OCI-LY3 (cell line): ENCODE results near the gene S1PR3.

Source experiments
- H2AFZ ChIP-seq: fragments of 200-600, 300-600 bp; shearing (Covaris generic); 2 replicates; pipeline ENCODE4 v1.6.0; 2014; ENCODE audit warnings: antibody characterized with exemption, low read depth, low read length
- H3K27ac ChIP-seq: fragments of 200-600, 300-600 bp; sonication (generic); 2 replicates; pipeline ENCODE4 v1.5.1; 2014; ENCODE audit warnings: mild to moderate bottlenecking, low read length, moderate library complexity, mixed read lengths
- H3K27me3 ChIP-seq: fragments of 200-600, 300-600 bp; sonication (generic); 2 replicates; pipeline ENCODE4 v1.6.1; 2014; ENCODE audit warnings: low read depth, low read length, mixed read lengths
- H3K36me3 ChIP-seq: fragments of 200-600, 300-600 bp; sonication (generic); replicated peaks from 2 replicates; pipeline ENCODE3; 2014; ENCODE audit warnings: low read depth, low read length, mixed read lengths
- H3K4me1 ChIP-seq: fragments of 300-600, 200-600 bp; sonication (generic); 2 replicates; pipeline ENCODE4 v1.6.1; 2014; ENCODE audit warnings: low read length, mixed read lengths
- H3K4me2 ChIP-seq: fragments of 200-600, 300-600 bp; sonication (generic); 2 replicates; pipeline ENCODE4 v1.6.1; 2014; ENCODE audit warnings: low read length, mixed read lengths
- H3K4me3 ChIP-seq: fragments of 300-600, 200-600 bp; sonication (generic); 2 replicates; pipeline ENCODE4 v1.5.1; 2014; ENCODE audit warnings: antibody characterized with exemption, mild to moderate bottlenecking, low read length, moderate library complexity
- H3K79me2 ChIP-seq: fragments of 300-600, 200-600 bp; shearing (Covaris generic); 2 replicates; pipeline ENCODE4 v1.6.1; 2014; ENCODE audit warnings: mild to moderate bottlenecking, low read length, mixed read lengths
- H3K9ac ChIP-seq: fragments of 300-600, 200-600 bp; shearing (Covaris generic); 2 replicates; pipeline ENCODE4 v1.6.0; 2014; ENCODE audit warnings: mild to moderate bottlenecking, low read length, moderate library complexity
- H3K9me3 ChIP-seq: fragments of 200-600, 300-600 bp; shearing (Covaris generic); 2 replicates; pipeline ENCODE4 v1.6.1; 2014; ENCODE audit warnings: low read length, mixed read lengths; ENCODE audit not compliant: insufficient read depth
- H4K20me1 ChIP-seq: fragments of 200-600, 300-600 bp; sonication (generic); 2 replicates; pipeline ENCODE4 v1.6.1; 2016; ENCODE audit warnings: low read length, mixed read lengths; ENCODE audit not compliant: insufficient read depth
- CTCF ChIP-seq: fragments of 200-600, 300-600 bp; sonication (generic); IDR thresholded peaks from 2 replicates; pipeline ENCODE4 v1.5.1; 2014; ENCODE audit warnings: antibody characterized with exemption, low read length, low read depth
- EZH2phosphoT487 ChIP-seq: fragments of 200-600 bp; shearing (Covaris generic); IDR thresholded peaks from 2 replicates; pipeline ENCODE4 v1.6.1; 2018; ENCODE audit warnings: antibody characterized with exemption, mixed run types, low read depth

The S1PR3 gene

GRCh38 chr9:88975966-88976889 is 15.0 kb upstream of the S1PR3 start:
- Histone ChIP-seq H3K27ac (no peak overlapping the region), H4K20me1 (no peaks in the 10 kb centered on the region), H3K9ac (no peak overlapping the region), H3K4me1 (peaks cover 3% of the 10 kb centered on the region), H3K4me2 (no peak overlapping the region; the same call in 1 of the 2 replicates), H3K36me3 (no peaks in the 10 kb centered on the region), H3K4me3 (no peak overlapping the region), H3K79me2 (no peaks in the 10 kb centered on the region), H2AFZ (no peak overlapping the region), H3K9me3 (peaks cover 5% of the 10 kb centered on the region; the same call in 1 of the 2 replicates), H3K27me3 (peaks cover 3% of the 10 kb centered on the region; the same call in 1 of the 2 replicates)
- TF ChIP-seq EZH2phosphoT487 (no peak), CTCF (no peak)

GRCh38 chr9:88976890-88977257 is 14.4 kb upstream of the S1PR3 start:
- Histone ChIP-seq H3K4me3 (no peak overlapping the region), H3K27ac (no peak overlapping the region), H3K27me3 (peaks cover 3% of the 10 kb centered on the region; the same call in 1 of the 2 replicates), H3K9ac (no peak overlapping the region), H3K36me3 (no peaks in the 10 kb centered on the region), H3K4me1 (peaks cover 3% of the 10 kb centered on the region), H3K79me2 (no peaks in the 10 kb centered on the region), H4K20me1 (no peaks in the 10 kb centered on the region), H2AFZ (no peak overlapping the region), H3K4me2 (no peak overlapping the region; the same call in 1 of the 2 replicates), H3K9me3 (peaks cover 5% of the 10 kb centered on the region; the same call in 1 of the 2 replicates)
- TF ChIP-seq EZH2phosphoT487 (no peak), CTCF (no peak)

GRCh38 chr9:88978034-88978433 is 13.2 kb upstream of the S1PR3 start:
- no peaks in the 10 kb centered on the region for H3K36me3 ChIP-seq
- H3K79me2 ChIP-seq = no peaks in the 10 kb centered on the region
- no peak overlapping the region for H3K4me2 ChIP-seq
- H3K27me3 ChIP-seq = peaks cover 3% of the 10 kb centered on the region; the same call in 1 of the 2 replicates
- H2AFZ ChIP-seq = no peak overlapping the region
- no peaks in the 10 kb centered on the region for H4K20me1 ChIP-seq
- H3K9me3 ChIP-seq = peaks cover 5% of the 10 kb centered on the region; the same call in 1 of the 2 replicates
- TF ChIP-seq EZH2phosphoT487 = no peak
- no peak overlapping the region for H3K27ac ChIP-seq
- no peak overlapping the region for H3K4me3 ChIP-seq
- H3K9ac ChIP-seq = no peak overlapping the region
- H3K4me1 ChIP-seq = peaks cover 3% of the 10 kb centered on the region

GRCh38 chr9:88979021-88979420 is 12.2 kb upstream of the S1PR3 start:
- TF ChIP-seq CTCF (no peak), EZH2phosphoT487 (no peak)

More at GRCh38 chr9:88979021-88979420, 12.2 kb upstream of the S1PR3 start:
- no peak overlapping the region for H2AFZ ChIP-seq
- H3K79me2 ChIP-seq = no peaks in the 10 kb centered on the region
- no peak overlapping the region for H3K4me2 ChIP-seq
- H3K4me1 ChIP-seq = peaks cover 3% of the 10 kb centered on the region
- H3K9ac ChIP-seq = no peak overlapping the region
- no peak overlapping the region for H3K4me3 ChIP-seq
- peaks cover 3% of the 10 kb centered on the region; the same call in 1 of the 2 replicates for H3K27me3 ChIP-seq
- H4K20me1 ChIP-seq = no peaks in the 10 kb centered on the region
- no peak overlapping the region for H3K27ac ChIP-seq
- H3K9me3 ChIP-seq = peaks cover 2% of the 10 kb centered on the region; the same call in 1 of the 2 replicates
- H3K36me3 ChIP-seq = no peaks in the 10 kb centered on the region
